GM18519 (cell line): ENCODE data around the gene AACS.
"Not testable (repeated sequence)": the region's sequence is repeated elsewhere in the genome, so short reads cannot be mapped to it uniquely, and the experiment has no call there.

Experiments used
- ATAC-seq: cut with Tn5 transposase; IDR thresholded peaks from one replicate; pipeline ENCODE4 v1.9.1; 2021; ENCODE audit warnings: mild to moderate bottlenecking, moderate library complexity; ENCODE audit not compliant: unreplicated experiment, low FRiP score

Gene AACS

GRCh38 chr12:125090437-125090836 is 25.2 kb downstream of the AACS start:
- no peak for ATAC-seq

- no peak for ATAC-seq
Measured at GRCh38 chr12:125091401-125091800, 26.2 kb downstream of the AACS start.

- ATAC-seq = no peak
Measured at GRCh38 chr12:125092108-125092871, 27.1 kb downstream of the AACS start.

DNA sequence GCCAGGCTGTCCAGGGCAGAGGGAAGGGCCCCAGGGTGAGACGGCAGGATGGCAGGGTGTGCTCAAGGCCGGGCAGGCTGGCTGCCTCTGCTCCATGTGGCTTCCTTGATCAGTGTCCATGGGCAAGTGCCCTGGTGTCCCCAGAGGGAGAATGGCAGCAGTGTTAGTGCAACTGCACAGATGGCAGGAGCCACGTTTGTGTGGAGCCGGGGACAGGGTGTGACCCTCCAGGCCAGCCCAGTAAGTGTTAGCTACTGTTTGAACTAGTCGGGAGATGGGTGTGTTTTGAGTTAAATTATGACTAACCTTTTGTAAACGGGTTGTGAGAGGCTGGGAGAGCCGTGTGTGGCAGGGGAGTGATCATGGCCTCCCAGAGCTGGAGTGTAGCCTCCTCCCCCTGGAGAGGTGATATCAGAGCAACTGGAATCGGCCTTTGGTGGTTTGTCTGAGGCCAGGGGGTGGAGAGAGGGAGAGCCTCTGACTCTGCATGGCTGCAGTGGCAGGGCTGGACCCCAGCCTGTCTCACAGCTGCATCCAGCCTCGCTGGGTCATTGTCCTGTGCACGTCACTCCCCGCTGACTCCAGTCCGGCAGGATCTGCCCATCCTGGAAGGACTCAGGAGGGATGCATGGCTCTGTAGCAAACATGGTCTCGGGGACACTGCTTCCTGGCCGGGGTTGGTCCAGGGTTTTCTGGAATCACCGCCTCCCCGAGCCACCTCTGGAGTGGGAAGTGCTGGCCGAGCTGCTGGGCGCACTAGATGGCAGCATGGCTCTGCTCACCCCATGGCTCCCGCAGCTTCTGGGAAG is 27.8 kb downstream of the AACS start:
- ATAC-seq = no peak

DNA sequence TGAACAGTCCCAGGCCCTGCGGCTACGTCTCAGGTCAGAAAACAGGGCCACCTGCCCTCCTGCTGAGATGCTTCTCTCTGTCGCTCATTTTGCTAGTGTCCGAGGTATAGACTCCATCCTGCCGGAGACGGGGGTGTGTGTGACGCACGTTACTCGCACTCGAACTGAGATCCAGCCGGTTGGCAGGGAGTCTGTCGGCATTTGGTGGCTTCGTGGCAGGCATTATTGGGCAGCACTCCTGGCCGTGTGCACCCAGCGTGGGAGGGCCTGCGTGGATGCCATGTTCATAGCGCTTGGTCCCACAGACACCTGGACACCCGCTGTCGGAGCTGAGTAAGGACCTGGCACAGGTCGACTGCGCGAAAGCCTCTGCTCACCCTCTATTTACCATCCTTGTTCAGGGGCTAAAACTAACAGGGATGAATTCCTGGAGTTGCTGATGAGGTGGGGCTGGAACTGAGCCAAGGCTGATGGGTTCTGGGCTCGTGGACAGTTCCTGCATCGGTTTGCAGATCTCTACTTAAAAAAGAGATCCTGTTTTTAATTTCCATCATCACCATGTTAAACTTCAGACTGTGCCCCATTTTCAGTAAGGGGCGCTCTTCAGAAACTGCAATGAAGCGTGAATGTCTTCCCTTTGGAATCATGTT is 28.6 kb downstream of the AACS start:
- no peak for ATAC-seq

DNA sequence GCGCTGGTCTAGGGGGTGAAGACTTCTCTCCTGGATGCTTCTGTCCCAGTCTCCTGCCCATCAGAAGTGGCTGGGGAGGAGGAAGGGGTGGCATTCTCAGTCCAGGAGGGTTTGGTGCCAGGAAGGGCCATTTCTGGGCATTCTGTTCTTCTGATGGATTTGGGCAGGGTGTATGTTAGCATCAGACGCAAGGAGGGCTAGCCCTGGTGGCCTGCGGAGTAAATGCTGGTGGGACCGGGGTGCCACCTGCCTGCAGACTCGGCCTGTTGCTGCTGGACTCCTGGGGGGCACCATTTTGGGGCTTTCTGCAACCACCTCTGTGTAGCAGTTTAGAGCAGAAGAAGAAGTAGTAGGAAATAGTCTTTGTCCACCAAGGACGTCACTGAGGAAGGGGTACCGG is 31.7 kb downstream of the AACS start:
- ATAC-seq = no peak

DNA sequence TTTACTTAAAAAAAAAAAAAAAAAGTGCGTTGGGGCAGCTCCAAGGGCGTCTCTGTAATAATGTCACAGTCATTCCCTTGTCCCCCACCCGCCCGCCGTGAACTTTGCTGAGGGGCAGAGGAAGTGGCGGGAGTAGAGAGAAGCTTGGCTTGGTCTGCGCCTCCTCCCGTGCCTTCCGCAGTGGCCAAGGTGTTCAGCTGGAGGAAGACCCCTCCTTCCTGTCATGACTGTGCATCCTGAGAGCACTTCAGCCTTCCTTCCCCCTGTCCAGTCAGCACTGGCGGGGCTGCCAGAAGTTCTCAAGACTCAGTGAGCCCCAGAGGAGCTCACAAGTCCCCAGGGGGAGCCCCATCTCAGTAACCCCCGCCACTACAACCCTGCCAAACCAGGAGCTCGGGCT is 32.2 kb downstream of the AACS start:
- ATAC-seq = no peak

GRCh38 chr12:125098676-125099408 is 33.6 kb downstream of the AACS start:
- ATAC-seq = no peak

- no peak for ATAC-seq
Measured at GRCh38 chr12:125099409-125099782, 34.2 kb downstream of the AACS start.

- ATAC-seq = no peak
Measured at GRCh38 chr12:125100551-125101434, 35.6 kb downstream of the AACS start.

- no peak for ATAC-seq
Measured at GRCh38 chr12:125104982-125105381, 39.7 kb downstream of the AACS start.

GRCh38 chr12:125105600-125105999 is 40.4 kb downstream of the AACS start:
- ATAC-seq = no peak

DNA sequence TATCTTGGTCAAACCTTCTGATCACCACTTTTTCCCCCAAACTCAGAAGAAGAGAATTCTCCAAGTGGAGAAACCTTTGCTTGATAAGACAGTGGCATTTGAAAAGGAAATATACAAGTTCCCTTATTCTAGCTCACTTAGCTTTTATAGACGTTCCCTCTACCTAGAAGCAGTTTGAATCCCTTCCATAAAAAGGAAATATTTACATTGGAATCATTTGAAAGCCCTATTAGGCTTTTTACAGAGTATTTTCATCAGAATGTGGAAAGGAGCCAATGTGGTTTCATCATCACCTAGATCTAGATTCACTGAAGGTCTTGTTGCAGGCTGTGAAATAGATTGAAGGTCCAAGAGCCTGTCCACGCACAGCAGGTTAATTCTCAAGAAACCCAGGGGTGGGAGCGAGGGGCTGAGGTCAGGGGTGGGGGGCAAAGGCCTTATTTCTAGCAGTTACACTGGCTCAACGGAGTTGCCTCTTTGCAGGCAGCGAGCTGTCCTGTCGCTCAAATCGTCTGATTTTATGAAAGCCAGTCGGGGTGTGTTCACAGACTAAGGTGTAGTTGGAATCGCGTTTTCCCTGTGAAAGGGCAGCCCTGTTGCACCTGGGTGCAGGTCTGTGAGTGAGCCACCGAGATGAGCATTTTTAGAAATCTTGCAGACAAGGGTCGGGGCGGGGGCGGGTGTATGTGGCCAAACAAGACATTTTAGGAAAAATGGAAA is 45.6 kb downstream of the AACS start:
- no peak for ATAC-seq

DNA sequence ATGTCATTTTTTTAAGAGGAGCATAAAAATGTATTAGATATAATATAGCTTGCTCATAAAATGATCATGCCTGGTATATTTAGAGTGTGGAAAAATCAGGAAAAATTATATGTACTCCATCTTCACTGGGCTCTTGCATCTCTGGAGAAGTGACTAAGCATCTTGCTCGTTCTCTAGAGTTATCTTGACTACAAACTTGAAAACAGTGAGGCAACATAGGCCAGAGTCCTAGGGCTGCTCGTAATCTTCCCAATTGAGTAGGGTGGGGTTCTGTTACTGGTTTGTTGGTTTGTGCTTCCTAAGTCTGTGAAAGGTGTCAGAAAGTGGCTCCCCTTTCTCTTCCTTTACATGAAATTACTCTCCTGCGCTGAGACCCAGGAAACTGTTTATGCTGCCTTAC is 46.2 kb downstream of the AACS start:
- no peak for ATAC-seq

DNA sequence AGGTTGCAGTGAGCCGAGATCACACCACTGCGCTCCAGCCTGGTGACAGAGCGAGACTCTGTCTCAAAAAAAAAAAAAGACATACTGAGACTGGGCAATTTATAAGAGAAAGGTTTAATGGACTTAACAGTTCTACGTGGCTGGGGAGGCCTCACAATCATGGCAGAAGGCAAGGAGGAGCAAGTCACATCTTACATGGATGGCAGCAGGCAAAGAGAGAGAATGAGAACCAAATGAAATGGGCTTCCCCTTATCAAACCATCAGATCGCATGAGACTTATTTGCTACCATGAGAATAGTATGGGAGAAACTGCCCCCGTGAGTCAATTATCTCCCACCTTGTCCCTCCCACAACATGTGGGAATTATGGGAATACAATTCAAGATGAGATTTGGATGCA is 47.4 kb downstream of the AACS start:
- not testable (repeated sequence) for ATAC-seq

GRCh38 chr12:125113263-125113662 is 48.0 kb downstream of the AACS start:
- ATAC-seq = no peak

DNA sequence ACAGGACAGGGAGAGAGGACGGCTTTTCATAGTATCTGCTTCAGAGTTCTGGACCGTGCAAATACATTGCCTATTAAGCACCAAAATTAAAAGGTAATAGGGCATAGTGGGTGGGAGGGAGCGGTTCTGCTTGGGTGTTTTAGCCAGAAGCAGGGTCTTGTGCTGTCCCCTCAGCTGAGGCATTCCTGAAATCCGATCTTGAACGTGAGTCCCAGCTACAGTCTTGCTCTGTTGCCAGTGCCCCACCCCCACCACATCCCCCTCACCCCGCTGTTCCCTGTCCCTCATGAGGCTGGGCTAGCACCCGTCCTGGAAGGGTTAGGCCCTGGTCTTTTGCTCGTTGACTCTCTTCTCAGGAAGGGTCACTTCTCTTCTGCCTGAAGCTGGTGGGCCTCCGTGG is 48.6 kb downstream of the AACS start:
- no peak for ATAC-seq

GRCh38 chr12:125114365-125115141 is 49.3 kb downstream of the AACS start:
- no peak for ATAC-seq
